Tibial nerve (tissue), 4 donors: ENCODE data around the gene EXOC4. TPM values are rescaled to one million over a fixed set of nuclear protein-coding genes. Genes with fewer than 3 reads are reported as not detected.
A peak's percentile ranks its signal among the peaks of the same experiment; 100 is the strongest.

Source experiments
- DNase-seq, 2 donors: peaks; one replicate each; pipeline ENCODE4 v3.0.0-alpha.2; 2019; ENCODE audit warnings: low spot score in 2 of 2
- H3K27ac ChIP-seq, 4 donors: fragments of 200-600 bp; sonication (generic) in 3 of 4; one replicate each; pipeline ENCODE4 v1.5.1; 2017 to 2019; ENCODE audit warnings: mild to moderate bottlenecking in 1 of 4
- H3K27me3 ChIP-seq, 2 donors: fragments of 200-600 bp; sonication (generic) in 1 of 2; one replicate each; pipeline versions ENCODE4 v1.5.1 to v1.6.0; 2017 to 2019
- H3K36me3 ChIP-seq, 3 donors: fragments of 200-600 bp; sonication (generic); one replicate each; pipeline ENCODE4 v1.5.1; 2018 to 2019
- H3K4me1 ChIP-seq, 4 donors: fragments of 200-600 bp; sonication (generic) in 3 of 4; one replicate each; pipeline ENCODE4 v1.5.1; 2017 to 2019
- H3K4me3 ChIP-seq, 4 donors: fragments of 200-600 bp; sonication (generic) in 3 of 4; one replicate each; pipeline ENCODE4 v1.5.1; 2017 to 2019; ENCODE audit warnings: mild to moderate bottlenecking in 1 of 4, moderate library complexity in 1 of 4
- H3K9me3 ChIP-seq, 4 donors: fragments of 200-600 bp; sonication (generic) in 3 of 4; one replicate each; pipeline ENCODE4 v1.5.1; 2017 to 2019
- CTCF ChIP-seq, 5 experiments: fragments of 200-600 bp in 3 of 5; fragments of 450-650 bp in 2 of 5; sonication (generic) in 3 of 5; IDR thresholded peaks; one replicate each; pipeline ENCODE4 v1.5.1; 2016 to 2019; ENCODE audit warnings: antibody characterized with exemption in 5 of 5, mild to moderate bottlenecking in 3 of 5, moderate library complexity in 2 of 5
- EP300 ChIP-seq, 2 donors: sonication (generic); formaldehyde crosslinking; IDR thresholded peaks; one replicate each; pipeline ENCODE4 v1.6.1; 2017; ENCODE audit warnings: antibody characterized with exemption in 2 of 2, mild to moderate bottlenecking in 1 of 2
- POLR2A ChIP-seq, 2 donors: fragments of 450-650 bp; IDR thresholded peaks; one replicate each; pipeline ENCODE4 v1.6.1; 2017; ENCODE audit warnings: antibody characterized with exemption in 2 of 2, mild to moderate bottlenecking in 2 of 2, moderate library complexity in 2 of 2
- WGBS, 2 donors: methylation state at CpG; one replicate each; pipeline ENCODE4 v1.1.5; 2018; 5-methylcytosine and 5-hydroxymethylcytosine counted together
- total RNA-seq, 4 donors: library from RNA; depleted of rRNA; stranded (reverse); fragments of >200 nt; gene quantifications; one replicate each; pipeline ENCODE4 v1.1.0, GENCODE V29; 2016

Gene EXOC4
- total RNA-seq, 4 donors from 2014 or later, result 70.0 to 104 (median 85.8) TPM

GRCh38 chr7:133822868-133823552 lies 570.1 kb downstream of the EXOC4 start:
- no peaks in the 10 kb centered on the region for H3K9me3 ChIP-seq
- no peak for DNase-seq
- peak overlapping the region in 1 of 4 donors; percentile 27 for H3K27ac ChIP-seq
- peaks cover 0 to 19% (median 0%) of the 10 kb centered on the region in 3 donors for H3K36me3 ChIP-seq
- 83 to 84% methylated on average over 4 of the region's 4 CpGs for WGBS, 2 donors
- TF ChIP-seq POLR2A (IDR thresholded peaks at IDR 0.05) (no peak), CTCF (IDR thresholded peaks at IDR 0.05) (no peak), EP300 (IDR thresholded peaks at IDR 0.05) (no peak)
- H3K27me3 ChIP-seq, result no peaks in the 10 kb centered on the region
- no peaks in the 10 kb centered on the region for H3K4me1 ChIP-seq
- H3K4me3 ChIP-seq, result no peak overlapping the region

GRCh38 chr7:133824132-133824531 lies 571.3 kb downstream of the EXOC4 start:
- TF ChIP-seq POLR2A (IDR thresholded peaks at IDR 0.05) (no peak), CTCF (IDR thresholded peaks at IDR 0.05) (no peak), EP300 (IDR thresholded peaks at IDR 0.05) (no peak)
- Histone ChIP-seq H3K27ac (peak overlapping the region in 1 of 4 donors; percentile 46), H3K36me3 (peaks cover 0 to 15% (median 0%) of the 10 kb centered on the region in 3 donors), H3K9me3 (no peaks in the 10 kb centered on the region), H3K4me3 (no peak overlapping the region), H3K4me1 (no peaks in the 10 kb centered on the region), H3K27me3 (no peaks in the 10 kb centered on the region)
- no peak for DNase-seq
- WGBS, 2 donors, result 87 to 89% methylated on average over 6 of the region's 6 CpGs

GRCh38 chr7:133827707-133828623 lies 575.1 kb downstream of the EXOC4 start:
- Histone ChIP-seq H3K4me1 (no peaks in the 10 kb centered on the region), H3K36me3 (peaks cover 0 to 31% (median 0%) of the 10 kb centered on the region in 3 donors), H3K4me3 (no peak overlapping the region), H3K9me3 (peaks cover 0 to 18% (median 2%) of the 10 kb centered on the region in 4 donors), H3K27ac (no peak overlapping the region), H3K27me3 (no peaks in the 10 kb centered on the region)
- 71 to 75% methylated on average over 7 of the region's 7 CpGs for WGBS, 2 donors
- TF ChIP-seq EP300 (IDR thresholded peaks at IDR 0.05) (no peak), POLR2A (IDR thresholded peaks at IDR 0.05) (no peak), CTCF (IDR thresholded peaks at IDR 0.05) (no peak)
- DNase-seq, result no peak

- WGBS, 2 donors, result 94 to 96% methylated on average over 4 of the region's 4 CpGs
- Histone ChIP-seq H3K9me3 (peaks cover 0 to 18% (median 2%) of the 10 kb centered on the region in 4 donors), H3K4me1 (no peaks in the 10 kb centered on the region), H3K27me3 (no peaks in the 10 kb centered on the region), H3K27ac (no peak overlapping the region), H3K36me3 (peaks cover 0 to 38% (median 0%) of the 10 kb centered on the region in 3 donors), H3K4me3 (no peak overlapping the region)
- no peak for DNase-seq
- TF ChIP-seq POLR2A (IDR thresholded peaks at IDR 0.05), result no peak
- no peak for TF ChIP-seq CTCF (IDR thresholded peaks at IDR 0.05)
- TF ChIP-seq EP300 (IDR thresholded peaks at IDR 0.05), result no peak
Measured at GRCh38 chr7:133828906-133829305, 576.0 kb downstream of the EXOC4 start.
